H9 (cell line): ENCODE measurements around the gene FN3KRP. TPM values are rescaled to one million over a fixed set of nuclear protein-coding genes. Genes with fewer than 3 reads are reported as not detected.

Source experiments
- DNase-seq: peaks from one replicate; pipeline ENCODE4 v3.0.0-alpha.2; 2017
- H2AFZ ChIP-seq: one replicate; pipeline ENCODE4 v1.6.1; 2013; ENCODE audit warnings: mild to moderate bottlenecking, low read length, control low read depth, moderate library complexity
- H2AK5ac ChIP-seq: 2 replicates; pipeline ENCODE4 v1.6.1; 2013; ENCODE audit warnings: low read length, control low read depth, mixed read lengths; ENCODE audit not compliant: insufficient read length
- H2BK120ac ChIP-seq: one replicate; pipeline ENCODE4 v1.6.1; 2013; ENCODE audit warnings: low read depth, mild to moderate bottlenecking, low read length, control low read depth, inconsistent platforms; ENCODE audit not compliant: poor library complexity, severe bottlenecking
- H2BK12ac ChIP-seq: 2 replicates; pipeline ENCODE4 v1.6.1; 2013; ENCODE audit warnings: low read length, control low read depth, mixed read lengths, low read depth; ENCODE audit not compliant: insufficient read length
- H2BK15ac ChIP-seq: 2 replicates; pipeline ENCODE4 v1.6.1; 2013; ENCODE audit warnings: low read depth, low read length, control low read depth
- H2BK20ac ChIP-seq: one replicate; pipeline ENCODE4 v1.6.1; 2013; ENCODE audit warnings: low read depth, mild to moderate bottlenecking, low read length, control low read depth, inconsistent platforms; ENCODE audit not compliant: poor library complexity, severe bottlenecking
- H2BK5ac ChIP-seq: 2 replicates; pipeline ENCODE4 v1.6.1; 2013; ENCODE audit warnings: low read length, control low read depth, mixed read lengths; ENCODE audit not compliant: insufficient read length
- H3K14ac ChIP-seq: 2 replicates; pipeline ENCODE4 v1.6.1; 2013; ENCODE audit warnings: low read length, control low read depth; ENCODE audit not compliant: insufficient read depth
- H3K18ac ChIP-seq: 2 replicates; pipeline ENCODE4 v1.6.1; 2013; ENCODE audit warnings: low read depth, mild to moderate bottlenecking, mixed read lengths, low read length, control low read depth; ENCODE audit not compliant: insufficient read length
- H3K23ac ChIP-seq: 2 replicates; pipeline ENCODE4 v1.6.1; 2013; ENCODE audit warnings: low read length, control low read depth, mixed read lengths, low read depth; ENCODE audit not compliant: insufficient read length
- H3K23me2 ChIP-seq: 2 replicates; pipeline ENCODE4 v1.6.1; 2013; ENCODE audit warnings: low read depth, mild to moderate bottlenecking, mixed read lengths, low read length, control low read depth; ENCODE audit not compliant: insufficient read length, poor library complexity, severe bottlenecking
- H3K27ac ChIP-seq: 2 replicates; pipeline ENCODE4 v1.5.1; 2013; ENCODE audit warnings: low read length, control low read depth, mixed read lengths, low read depth; ENCODE audit not compliant: insufficient read length
- H3K27me3 ChIP-seq: 2 replicates; pipeline ENCODE4 v1.6.1; 2013; ENCODE audit warnings: low read length, control low read depth, inconsistent platforms; ENCODE audit not compliant: insufficient read depth
- H3K4ac ChIP-seq: 2 replicates; pipeline ENCODE4 v1.6.1; 2013; ENCODE audit warnings: low read depth, mild to moderate bottlenecking, control low read depth, inconsistent platforms, low read length, moderate library complexity
- H3K4me1 ChIP-seq: 2 replicates; pipeline ENCODE4 v1.6.1; 2013; ENCODE audit warnings: low read length, control low read depth, inconsistent platforms; ENCODE audit not compliant: insufficient read depth
- H3K4me2 ChIP-seq: 2 replicates; pipeline ENCODE4 v1.6.1; 2013; ENCODE audit warnings: low read length, control low read depth, mixed read lengths; ENCODE audit not compliant: insufficient read length, insufficient read depth
- H3K56ac ChIP-seq: 2 replicates; pipeline ENCODE4 v1.6.1; 2013; ENCODE audit warnings: low read depth, mild to moderate bottlenecking, mixed read lengths, low read length, control low read depth; ENCODE audit not compliant: insufficient read length
- H3K79me1 ChIP-seq: 2 replicates; pipeline ENCODE4 v1.6.1; 2013; ENCODE audit warnings: low read depth, mild to moderate bottlenecking, moderate library complexity, low read length, control low read depth, inconsistent platforms; ENCODE audit not compliant: insufficient read depth, poor library complexity, severe bottlenecking
- H3K79me2 ChIP-seq: 2 replicates; pipeline ENCODE4 v1.6.1; 2013; ENCODE audit warnings: low read length, control low read depth, inconsistent platforms; ENCODE audit not compliant: insufficient read depth
- H3K9ac ChIP-seq: 2 replicates; pipeline ENCODE4 v1.6.1; 2013; ENCODE audit warnings: low read length, control low read depth, mixed read lengths; ENCODE audit not compliant: insufficient read length; ENCODE audit errors: extremely low read depth
- H3K9me3 ChIP-seq: one replicate; pipeline ENCODE4 v1.6.1; 2013; ENCODE audit warnings: low read depth, low read length, inconsistent platforms; ENCODE audit not compliant: control insufficient read depth
- H3T11ph ChIP-seq: one replicate; pipeline ENCODE4 v1.6.1; 2013; ENCODE audit warnings: mild to moderate bottlenecking, low read length, control low read depth, inconsistent platforms
- H4K20me1 ChIP-seq: one replicate; pipeline ENCODE4 v1.6.1; 2013; ENCODE audit not compliant: control insufficient read depth, insufficient read length, insufficient read depth
- H4K5ac ChIP-seq: 2 replicates; pipeline ENCODE4 v1.6.1; 2013; ENCODE audit warnings: low read depth, mild to moderate bottlenecking, mixed read lengths, low read length, control low read depth; ENCODE audit not compliant: insufficient read length
- H4K8ac ChIP-seq: replicated peaks from 2 replicates; pipeline ENCODE4 v1.6.1; 2013; ENCODE audit warnings: low read length, control low read depth, mixed read lengths, low read depth; ENCODE audit not compliant: insufficient read length
- H4K91ac ChIP-seq: 2 replicates; pipeline ENCODE4 v1.6.1; 2013; ENCODE audit warnings: low read depth, mild to moderate bottlenecking, moderate library complexity, mixed read lengths, low read length, control low read depth; ENCODE audit not compliant: insufficient read length
- H3K27ac Mint-ChIP-seq, 3 experiments: 2 replicates in 2 of 3; 3 replicates in 1 of 3; pipeline ENCODE4 v1.8.0; 2020 to 2021; ENCODE audit warnings: mixed read lengths in 3 of 3, mild to moderate bottlenecking in 1 of 3, moderate library complexity in 1 of 3
- H3K27me3 Mint-ChIP-seq: 2 replicates; pipeline ENCODE4 v1.8.0; 2021; ENCODE audit warnings: low read depth, mild to moderate bottlenecking, moderate library complexity, mixed read lengths
- H3K36me3 Mint-ChIP-seq, 3 experiments: 2 replicates in 2 of 3; 3 replicates in 1 of 3; pipeline ENCODE4 v1.8.0; 2020 to 2021; ENCODE audit warnings: low read depth in 3 of 3, mixed read lengths in 3 of 3; ENCODE audit not compliant: insufficient read depth in 1 of 3
- H3K4me1 Mint-ChIP-seq, 2 experiments: 2 replicates each; pipeline ENCODE4 v1.8.0; 2020; ENCODE audit warnings: mixed read lengths in 2 of 2
- H3K4me3 Mint-ChIP-seq, 2 experiments: 2 replicates in 1 of 2; 3 replicates in 1 of 2; pipeline ENCODE4 v1.8.0; 2020 to 2021; ENCODE audit warnings: mild to moderate bottlenecking in 2 of 2, mixed read lengths in 2 of 2, moderate library complexity in 1 of 2
- H3K9me3 Mint-ChIP-seq, 2 experiments: 2 replicates in 1 of 2; 3 replicates in 1 of 2; pipeline ENCODE4 v1.8.0; 2020; ENCODE audit warnings: mild to moderate bottlenecking in 2 of 2, mixed read lengths in 2 of 2, moderate library complexity in 1 of 2
- CTCF ChIP-seq: fragments of 200-600 bp; sonication (generic); conservative IDR thresholded peaks from 3 replicates; pipeline ENCODE4 v1.8.0; 2021; ENCODE audit warnings: antibody characterized with exemption, mild to moderate bottlenecking
- WGBS: extraction: QIAGEN DNeasy Blood & Tissue Kit; methylation state at CpG from one replicate; pipeline ENCODE4 v1.1.7; 2013; ENCODE audit warnings: missing lambda C conversion rate, low lambda C conversion rate, mixed read lengths; ENCODE audit not compliant: insufficient read length; ENCODE audit errors: extremely low coverage; 5-methylcytosine and 5-hydroxymethylcytosine counted together
- total RNA-seq: library from RNA; stranded (reverse); gene quantifications from 2 replicates; pipeline ENCODE4 v1.2.1, GENCODE V29; 2021

The FN3KRP gene
- total RNA-seq, 1 experiment from 2014 or later = 32.9 TPM

DNA sequence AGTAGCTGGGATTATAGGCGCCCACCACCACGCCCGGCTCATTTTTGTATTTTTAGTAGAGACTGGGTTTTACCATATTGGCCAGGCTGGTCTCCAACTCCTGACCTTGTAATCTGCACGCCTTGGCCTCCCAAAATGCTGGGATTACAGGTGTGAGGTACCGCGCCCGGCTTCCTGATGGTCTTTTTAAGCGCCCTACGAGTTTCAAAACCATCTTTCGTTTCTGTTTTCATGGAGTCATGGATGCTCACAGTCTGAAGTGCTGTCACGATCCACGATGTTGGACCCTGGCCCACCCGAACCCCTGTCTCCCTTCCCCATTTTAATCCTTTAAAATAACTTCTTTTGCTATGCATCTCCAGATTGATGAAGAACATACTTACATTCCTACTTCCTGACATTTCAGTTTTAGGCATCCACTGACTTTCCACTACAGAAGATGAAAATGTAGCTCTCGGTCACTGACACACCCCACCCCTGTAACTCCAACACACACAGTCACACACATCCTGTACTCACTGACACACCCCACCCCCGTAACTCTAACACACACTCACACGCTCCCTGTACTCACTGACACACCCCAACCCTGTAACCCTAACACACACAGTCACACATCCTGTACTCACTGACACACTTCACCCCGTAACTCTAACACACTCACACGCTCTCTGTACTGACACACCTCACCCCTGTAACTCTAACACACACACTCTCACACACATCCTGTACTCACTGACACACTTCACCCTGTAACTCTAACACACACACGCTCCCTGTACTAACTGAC lies 45.6 kb upstream of the FN3KRP start:
- H3K79me1 ChIP-seq = no peaks in the 10 kb centered on the region
- H3K36me3 Mint-ChIP-seq = no peaks in the 10 kb centered on the region
- H3K9me3 Mint-ChIP-seq = peaks cover 0 to 3% of the 10 kb centered on the region in 2 experiments; a peak in 1 of 5 replicates
- H3K9ac ChIP-seq = no peak overlapping the region
- no peak overlapping the region for H3K14ac ChIP-seq
- H4K8ac ChIP-seq = no peak overlapping the region
- H4K91ac ChIP-seq = no peak overlapping the region
- no peak overlapping the region for H2BK15ac ChIP-seq
- no peak overlapping the region for H2AFZ ChIP-seq
- no peaks in the 10 kb centered on the region for H3K79me2 ChIP-seq
- no peak overlapping the region for H2BK12ac ChIP-seq
- no peak for TF ChIP-seq CTCF
- no peak overlapping the region for H3K27ac ChIP-seq
- no peaks in the 10 kb centered on the region for H3K27me3 ChIP-seq
- H3K27ac Mint-ChIP-seq = no peak overlapping the region
- no peaks in the 10 kb centered on the region; the same call in 1 of the 2 replicates for H3K4me1 ChIP-seq
- H2BK20ac ChIP-seq = no peak overlapping the region
- H3T11ph ChIP-seq = no peak overlapping the region
- H2BK5ac ChIP-seq = no peak overlapping the region
- peaks cover 4 to 10% of the 10 kb centered on the region in 2 experiments for H3K4me1 Mint-ChIP-seq
- no peak overlapping the region for H3K18ac ChIP-seq
- no peak for DNase-seq
- H2AK5ac ChIP-seq = no peak overlapping the region
- no peak overlapping the region for H3K4me2 ChIP-seq
- H3K56ac ChIP-seq = no peak overlapping the region
- H3K4me3 Mint-ChIP-seq = no peak overlapping the region
- no peak overlapping the region for H4K5ac ChIP-seq
- H3K23ac ChIP-seq = no peak overlapping the region
- WGBS = 100% methylated on average over 2 of the region's 19 CpGs
- no peak overlapping the region for H3K4ac ChIP-seq
- no peaks in the 10 kb centered on the region for H4K20me1 ChIP-seq
- no peaks in the 10 kb centered on the region for H3K23me2 ChIP-seq
- H3K27me3 Mint-ChIP-seq = peaks cover 3% of the 10 kb centered on the region
- no peak overlapping the region for H2BK120ac ChIP-seq
- H3K9me3 ChIP-seq = no peaks in the 10 kb centered on the region
